H1 (cell line): ENCODE results near the gene HOXD10. TPM values are rescaled to one million over a fixed set of nuclear protein-coding genes. Genes with fewer than 3 reads are reported as not detected.

ENCODE experiments used
- ATF2 ChIP-seq: IDR thresholded peaks from 2 replicates; pipeline ENCODE4 v1.6.1; 2012; ENCODE audit warnings: low read length, inconsistent platforms
- BCL11A ChIP-seq, 2 experiments: IDR thresholded peaks; one replicate each; pipeline ENCODE4 v1.6.1; 2011; ENCODE audit warnings: low read depth in 2 of 2, low read length in 2 of 2, mild to moderate bottlenecking in 2 of 2
- SP2 ChIP-seq: IDR thresholded peaks from 2 replicates; pipeline ENCODE4 v1.6.1; 2012; ENCODE audit warnings: mild to moderate bottlenecking, low read length, inconsistent platforms
- polyA plus RNA-seq, 7 experiments: library from polyadenylated mRNA; depleted of rRNA in 3 of 7; stranded (reverse) in 5 of 7; unstranded in 2 of 7; fragments of >200 nt in 5 of 7; fragments of 200-250 nt in 2 of 7; gene quantifications; 1 replicate in 5 of 7; 2 replicates in 1 of 7; 4 replicates in 1 of 7; pipeline versions ENCODE4 v1.2.1 to v1.2.3, GENCODE V29; 2011 to 2013; ENCODE audit warnings: missing spikeins in 2 of 7, mixed read lengths in 2 of 7
- total RNA-seq: library from RNA; stranded (reverse); fragmentation: NEBNext Ultra II Directional; extraction: Animal tissue kit (Norgen Biotek cat#: 25700); gene quantifications from 2 replicates; pipeline ENCODE4 v1.2.1, GENCODE V29; 2021

The HOXD10 gene
- total and polyA plus RNA-seq, 2 of the 8 experiments (the other 6 are each of a cell fraction or from before 2014, with no cell fraction given): not detected

- TF ChIP-seq ATF2 (no peak), SP2 (no peak), BCL11A (IDR thresholded peaks at IDR 0.05; ENCODE audit: low read depth in 2 of 2, low read length in 2 of 2) (no peak)
These were observed 50.8 kb downstream of the HOXD10 start (continued) for GRCh38 chr2:176167398-176167797.
